Ishikawa (cell line): ENCODE measurements around the gene CIC.

Experiments
- CEBPB ChIP-seq: IDR thresholded peaks from 2 replicates; pipeline ENCODE4 v1.6.1; 2012
- CREB1 ChIP-seq: IDR thresholded peaks from 2 replicates; pipeline ENCODE4 v1.6.1; 2012; ENCODE audit warnings: low read depth
- EGR1 ChIP-seq: IDR thresholded peaks from 2 replicates; pipeline ENCODE4 v1.6.1; 2012
- EP300 ChIP-seq: IDR thresholded peaks from 2 replicates; pipeline ENCODE4 v1.6.1; 2012; ENCODE audit warnings: borderline replicate concordance
- FOXM1 ChIP-seq: IDR thresholded peaks from 2 replicates; pipeline ENCODE4 v1.6.1; 2012; ENCODE audit warnings: low read depth, borderline replicate concordance
- MAX ChIP-seq: IDR thresholded peaks from 2 replicates; pipeline ENCODE4 v1.6.1; 2012
- NFIC ChIP-seq: IDR thresholded peaks from 2 replicates; pipeline ENCODE4 v1.6.1; 2012
- RAD21 ChIP-seq: IDR thresholded peaks from 2 replicates; pipeline ENCODE4 v1.6.1; 2012; ENCODE audit warnings: low read depth
- REST ChIP-seq: IDR thresholded peaks from 2 replicates; pipeline ENCODE4 v1.6.1; 2012; ENCODE audit warnings: low read depth, mild to moderate bottlenecking
- TAF1 ChIP-seq: IDR thresholded peaks from 2 replicates; pipeline ENCODE4 v1.6.1; 2012; ENCODE audit warnings: low read depth, mild to moderate bottlenecking
- TCF12 ChIP-seq: IDR thresholded peaks from 2 replicates; pipeline ENCODE4 v1.6.1; 2012; ENCODE audit warnings: low read depth
- TEAD4 ChIP-seq: IDR thresholded peaks from 2 replicates; pipeline ENCODE4 v1.6.1; 2012
- USF1 ChIP-seq: IDR thresholded peaks from 2 replicates; pipeline ENCODE4 v1.6.1; 2012
- YY1 ChIP-seq: IDR thresholded peaks from 2 replicates; pipeline ENCODE4 v1.6.1; 2012; ENCODE audit warnings: low read depth
- ZBTB7A ChIP-seq: IDR thresholded peaks from 2 replicates; pipeline ENCODE4 v1.6.1; 2012; ENCODE audit warnings: low read depth

CIC gene

DNA sequence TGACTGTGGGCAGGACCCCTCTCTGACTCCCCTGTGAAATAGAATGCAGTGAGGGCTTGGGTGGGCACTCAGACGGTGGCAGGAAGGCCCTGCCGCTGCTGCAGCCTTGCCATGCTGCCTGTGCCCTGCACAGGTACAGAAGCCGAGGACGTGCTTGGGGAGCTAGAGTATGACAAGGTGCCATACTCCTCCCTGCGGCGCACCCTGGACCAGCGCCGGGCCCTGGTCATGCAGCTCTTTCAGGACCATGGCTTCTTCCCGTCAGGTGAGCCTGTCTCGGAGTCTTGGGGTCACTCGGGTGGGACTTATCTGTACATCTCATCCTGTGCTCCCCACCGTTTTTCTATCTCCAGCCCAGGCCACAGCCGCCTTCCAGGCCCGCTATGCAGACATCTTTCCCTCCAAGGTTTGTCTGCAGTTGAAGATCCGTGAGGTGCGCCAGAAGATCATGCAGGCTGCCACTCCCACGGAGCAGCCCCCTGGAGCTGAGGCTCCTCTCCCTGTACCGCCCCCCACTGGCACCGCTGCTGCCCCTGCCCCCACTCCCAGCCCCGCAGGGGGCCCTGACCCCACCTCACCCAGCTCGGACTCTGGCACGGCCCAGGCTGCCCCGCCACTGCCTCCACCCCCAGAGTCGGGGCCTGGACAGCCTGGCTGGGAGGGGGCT lies 25.6 kb downstream of the CIC start:
- no peak for TF ChIP-seq REST
- no peak for TF ChIP-seq TAF1
- no peak for TF ChIP-seq CEBPB
- no peak for TF ChIP-seq USF1
- TF ChIP-seq TCF12 = no peak
- no peak for TF ChIP-seq TEAD4
- TF ChIP-seq EP300 = no peak
- TF ChIP-seq RAD21 = no peak
- TF ChIP-seq CREB1 = no peak
- no peak for TF ChIP-seq MAX
- TF ChIP-seq ZBTB7A = no peak
- no peak for TF ChIP-seq EGR1
- TF ChIP-seq FOXM1 = no peak
- TF ChIP-seq NFIC = no peak

- no peak for TF ChIP-seq REST
- TF ChIP-seq MAX = no peak
- no peak for TF ChIP-seq USF1
- no peak for TF ChIP-seq EGR1
- TF ChIP-seq TCF12 = no peak
- no peak for TF ChIP-seq FOXM1
- TF ChIP-seq EP300 = no peak
Measured at GRCh38 chr19:42295342-42295741, 26.3 kb downstream of the CIC start.

DNA sequence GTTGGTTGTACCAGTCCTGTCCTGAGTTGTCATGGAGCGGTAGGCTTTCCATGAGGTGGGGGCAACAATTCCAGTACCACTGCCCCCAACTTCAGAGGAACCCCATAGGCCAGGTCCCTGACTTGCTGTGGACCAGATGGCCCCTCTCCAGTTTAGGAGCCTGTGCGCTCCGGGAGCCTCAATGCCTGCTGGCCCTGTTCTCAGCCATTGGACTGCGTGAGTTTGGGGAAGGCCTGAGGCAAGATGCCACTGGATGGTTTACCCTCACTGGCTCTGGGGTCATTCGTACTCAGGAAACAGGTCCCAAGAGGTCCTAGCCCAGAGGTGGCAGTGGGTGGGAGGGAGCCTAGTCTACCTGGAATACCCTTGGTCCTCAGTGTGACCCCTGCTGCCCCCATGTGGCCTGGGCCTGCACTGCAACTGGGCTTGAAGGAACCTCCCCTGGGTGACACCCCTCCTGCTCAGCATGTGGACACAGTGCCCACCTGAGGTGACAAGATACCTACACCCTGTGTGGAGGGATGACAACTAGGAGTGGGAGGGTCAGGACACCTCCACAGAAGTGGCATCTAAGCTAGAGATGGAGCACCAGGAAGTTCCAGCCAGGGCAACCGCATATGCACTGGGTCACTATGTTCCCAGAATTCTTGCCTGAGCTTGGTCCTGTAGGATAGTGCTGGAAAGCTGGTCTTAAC lies 26.9 kb downstream of the CIC start:
- TF ChIP-seq CREB1 (no peak), RAD21 (peak; percentile 74)

DNA sequence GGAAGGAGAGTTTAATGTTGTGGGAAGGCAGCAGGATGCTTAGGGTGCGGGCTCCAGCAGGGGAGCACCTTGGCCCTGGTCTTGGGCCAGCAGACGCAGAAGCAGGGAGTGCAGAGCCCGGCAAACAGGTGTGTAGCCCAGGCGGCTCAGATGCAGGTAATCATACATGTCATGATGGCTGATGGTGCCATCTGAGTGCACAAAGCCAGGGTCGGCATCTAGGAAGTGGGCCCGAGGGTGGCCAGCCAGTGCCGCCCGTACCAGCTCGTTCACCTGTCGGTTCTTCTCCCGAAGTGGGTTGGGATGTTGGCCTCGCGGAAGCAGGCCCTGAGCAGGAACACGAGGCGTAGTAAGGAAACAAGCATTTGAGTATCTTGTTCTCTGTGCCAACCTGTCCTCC lies 28.0 kb downstream of the CIC start:
- no peak for TF ChIP-seq YY1
- TF ChIP-seq FOXM1 = no peak
- no peak for TF ChIP-seq RAD21
- TF ChIP-seq REST = no peak
- no peak for TF ChIP-seq CEBPB
- TF ChIP-seq CREB1 = no peak
- no peak for TF ChIP-seq USF1
- no peak for TF ChIP-seq TAF1
- no peak for TF ChIP-seq ZBTB7A
- TF ChIP-seq TCF12 = no peak
- TF ChIP-seq EGR1 = no peak
- TF ChIP-seq TEAD4 = no peak
- TF ChIP-seq EP300 = no peak
- TF ChIP-seq MAX = no peak
